Cardiac muscle cell (in vitro differentiated cells and primary cell): Measurements from ENCODE around the gene ITIH5. TPM values are rescaled to one million over a fixed set of nuclear protein-coding genes. Genes with fewer than 3 reads are reported as not detected.
A peak's percentile ranks its signal among the peaks of the same experiment; 100 is the strongest.

Source experiments
- DNase-seq, 2 donors: peaks; one replicate each; pipeline versions ENCODE4 v3.0.0 to v3.0.0-alpha.2; 2010 to 2017; ENCODE audit warnings: low read depth in 1 of 2, low spot score in 1 of 2
- H3K27ac ChIP-seq: fragments of 200-600 bp; sonication (generic); 2 replicates; pipeline ENCODE4 v1.5.1; 2016
- H3K27me3 ChIP-seq: fragments of 200-600 bp; sonication (generic); 2 replicates; pipeline ENCODE4 v1.6.0; 2016; ENCODE audit warnings: control low read depth
- H3K36me3 ChIP-seq: fragments of 200-600 bp; sonication (generic); 2 replicates; pipeline ENCODE4 v1.5.1; 2016; ENCODE audit warnings: control low read depth
- H3K4me1 ChIP-seq: fragments of 200-600 bp; sonication (generic); 2 replicates; pipeline ENCODE4 v1.8.1; 2017; ENCODE audit warnings: low read depth, mild to moderate bottlenecking, mixed run types
- H3K4me3 ChIP-seq: fragments of 200-600 bp; sonication (generic); 2 replicates; pipeline ENCODE4 v1.5.1; 2016; ENCODE audit warnings: mild to moderate bottlenecking
- H3K9me3 ChIP-seq: fragments of 200-600 bp; sonication (generic); 2 replicates; pipeline ENCODE4 v1.5.1; 2017; ENCODE audit warnings: low read depth, mild to moderate bottlenecking, control low read depth
- polyA plus RNA-seq: library from polyadenylated mRNA; unstranded; fragments of >200 nt; fragmentation: Nextera tagmentation; extraction: Ambion mirVana; gene quantifications from 2 replicates; pipeline ENCODE4 v1.2.1, GENCODE V29; 2016
- total RNA-seq: library from RNA; depleted of rRNA; stranded (reverse); fragments of >200 nt; gene quantifications from 2 replicates; pipeline ENCODE4 v1.2.3, GENCODE V29; 2016
- TF ChIP-seq, protein P1 (sequence below): IDR thresholded peaks from 2 replicates; pipeline ENCODE4 v1.5.1; 2012; ENCODE audit warnings: low read depth, mild to moderate bottlenecking, low read length

Gene ITIH5
- total and polyA plus RNA-seq, 2 experiments from 2014 or later: 0.11 to 0.60 TPM

DNA sequence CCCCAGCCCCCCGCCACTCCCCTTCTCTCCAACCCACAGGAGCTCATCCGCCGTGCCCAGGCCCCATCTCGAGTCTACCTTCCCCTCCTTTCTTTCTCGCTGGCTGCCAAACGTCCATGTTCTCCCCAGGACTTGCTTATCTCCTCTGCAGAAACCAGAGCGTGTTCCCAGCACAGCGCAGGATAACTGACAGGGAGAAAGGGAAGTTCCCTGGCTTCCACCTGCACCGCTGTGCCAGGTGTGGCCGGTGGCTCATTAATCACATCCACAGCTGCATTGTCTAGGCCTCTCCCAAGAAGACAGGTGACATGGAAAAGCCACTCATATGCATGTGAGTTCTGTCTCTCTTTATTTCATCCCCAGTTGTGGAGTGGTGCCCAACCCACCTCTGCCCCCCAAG lies 113.2 kb downstream of the ITIH5 start:
- no peaks in the 10 kb centered on the region for H3K27me3 ChIP-seq
- H3K4me1 ChIP-seq: no peaks in the 10 kb centered on the region
- no peaks in the 10 kb centered on the region for H3K9me3 ChIP-seq
- H3K4me3 ChIP-seq: no peak overlapping the region
- no peak overlapping the region for H3K27ac ChIP-seq
- DNase-seq: no peak
- no peaks in the 10 kb centered on the region for H3K36me3 ChIP-seq
- TF ChIP-seq, protein P1, sequence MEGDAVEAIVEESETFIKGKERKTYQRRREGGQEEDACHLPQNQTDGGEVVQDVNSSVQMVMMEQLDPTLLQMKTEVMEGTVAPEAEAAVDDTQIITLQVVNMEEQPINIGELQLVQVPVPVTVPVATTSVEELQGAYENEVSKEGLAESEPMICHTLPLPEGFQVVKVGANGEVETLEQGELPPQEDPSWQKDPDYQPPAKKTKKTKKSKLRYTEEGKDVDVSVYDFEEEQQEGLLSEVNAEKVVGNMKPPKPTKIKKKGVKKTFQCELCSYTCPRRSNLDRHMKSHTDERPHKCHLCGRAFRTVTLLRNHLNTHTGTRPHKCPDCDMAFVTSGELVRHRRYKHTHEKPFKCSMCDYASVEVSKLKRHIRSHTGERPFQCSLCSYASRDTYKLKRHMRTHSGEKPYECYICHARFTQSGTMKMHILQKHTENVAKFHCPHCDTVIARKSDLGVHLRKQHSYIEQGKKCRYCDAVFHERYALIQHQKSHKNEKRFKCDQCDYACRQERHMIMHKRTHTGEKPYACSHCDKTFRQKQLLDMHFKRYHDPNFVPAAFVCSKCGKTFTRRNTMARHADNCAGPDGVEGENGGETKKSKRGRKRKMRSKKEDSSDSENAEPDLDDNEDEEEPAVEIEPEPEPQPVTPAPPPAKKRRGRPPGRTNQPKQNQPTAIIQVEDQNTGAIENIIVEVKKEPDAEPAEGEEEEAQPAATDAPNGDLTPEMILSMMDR: no peak

DNA sequence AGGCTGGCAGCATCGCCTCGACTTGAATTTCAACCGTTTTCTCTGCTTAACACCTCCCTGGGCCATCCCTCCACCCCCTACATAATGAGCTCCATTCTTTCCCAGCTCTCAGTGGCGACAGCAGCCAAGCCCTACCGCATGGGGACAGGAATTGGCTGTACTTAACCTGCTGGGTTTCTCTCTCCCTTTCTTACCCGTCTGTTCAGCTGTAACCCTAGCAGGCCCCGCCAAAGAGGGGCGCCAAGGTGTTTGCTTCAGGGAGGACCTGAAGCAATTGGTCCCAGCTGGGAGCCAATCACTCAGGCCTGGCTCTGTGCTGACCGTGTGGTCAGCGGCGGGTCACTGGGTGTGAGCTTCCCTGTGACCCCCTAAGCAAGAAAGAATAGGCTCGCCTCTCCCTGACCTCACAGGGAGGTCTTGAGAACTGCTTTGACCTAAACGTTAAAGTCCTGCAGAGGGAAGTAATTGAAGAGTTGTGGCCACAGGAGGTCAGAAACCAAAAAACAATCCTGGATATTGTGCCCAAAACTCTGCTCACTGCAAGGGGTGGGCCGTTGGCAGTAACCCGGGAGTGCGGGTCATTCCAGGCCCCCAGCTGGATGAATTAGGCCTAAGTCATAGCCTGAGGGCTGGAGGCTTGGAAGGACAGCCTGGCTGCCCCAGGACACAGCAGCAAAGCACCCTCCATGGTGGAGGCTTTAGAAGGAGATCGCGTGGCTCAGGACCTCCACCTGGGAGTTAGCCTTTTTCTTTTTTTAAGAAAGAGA lies 114.6 kb downstream of the ITIH5 start:
- Histone ChIP-seq H3K9me3 (no peaks in the 10 kb centered on the region), H3K4me1 (no peaks in the 10 kb centered on the region), H3K36me3 (no peaks in the 10 kb centered on the region), H3K4me3 (no peak overlapping the region), H3K27ac (no peak overlapping the region), H3K27me3 (no peaks in the 10 kb centered on the region)
- peak in 1 of 2 donors; percentile 48 for DNase-seq
- TF ChIP-seq, protein P1: no peak

DNA sequence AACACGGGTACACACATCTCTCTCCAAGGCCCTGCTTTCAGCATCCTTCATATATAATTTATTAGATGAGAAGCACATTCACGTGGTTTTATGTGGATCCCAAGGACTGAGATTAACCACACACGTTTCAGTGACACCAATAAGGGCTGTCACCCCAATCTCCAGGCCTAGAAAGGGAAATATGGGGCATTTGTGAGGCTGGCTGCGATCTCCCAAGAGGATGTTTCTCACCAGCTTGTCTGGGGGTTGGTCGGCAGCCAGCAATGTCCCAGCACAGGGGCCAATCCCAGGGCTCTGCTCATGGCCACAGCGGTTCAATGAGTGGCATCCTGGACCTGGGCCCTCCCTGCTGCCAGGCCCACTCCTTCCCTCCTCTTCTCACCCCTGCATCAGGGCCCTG lies 115.5 kb downstream of the ITIH5 start:
- H3K36me3 ChIP-seq: no peaks in the 10 kb centered on the region
- no peak for DNase-seq
- H3K27ac ChIP-seq: no peak overlapping the region
- TF ChIP-seq, protein P1: no peak
- no peak overlapping the region for H3K4me3 ChIP-seq
- H3K27me3 ChIP-seq: no peaks in the 10 kb centered on the region
- no peaks in the 10 kb centered on the region for H3K4me1 ChIP-seq
- no peaks in the 10 kb centered on the region for H3K9me3 ChIP-seq

DNA sequence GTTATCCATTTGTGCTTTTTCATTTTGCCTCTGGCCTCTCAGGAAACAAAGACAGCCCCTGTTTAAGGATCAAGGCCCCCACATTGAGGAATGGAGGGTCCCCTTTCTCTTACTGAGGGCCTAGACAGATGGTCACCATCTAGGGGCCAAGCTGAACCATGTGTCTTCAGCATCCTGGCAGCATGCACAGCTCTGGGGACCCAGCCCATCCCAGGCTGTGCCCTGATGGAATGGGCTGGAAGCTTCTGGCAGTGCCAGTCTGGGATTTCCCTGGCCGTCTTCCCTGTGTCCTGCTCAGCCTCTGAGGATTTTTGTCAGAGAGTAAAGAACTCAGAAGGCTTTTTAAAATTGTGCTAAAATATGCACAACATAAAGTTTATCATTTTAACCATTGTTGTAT lies 116.8 kb downstream of the ITIH5 start:
- Histone ChIP-seq H3K9me3 (no peaks in the 10 kb centered on the region), H3K36me3 (no peaks in the 10 kb centered on the region), H3K27me3 (no peaks in the 10 kb centered on the region), H3K4me3 (no peak overlapping the region), H3K4me1 (no peaks in the 10 kb centered on the region), H3K27ac (no peak overlapping the region)
- DNase-seq: no peak
- TF ChIP-seq, protein P1: no peak

DNA sequence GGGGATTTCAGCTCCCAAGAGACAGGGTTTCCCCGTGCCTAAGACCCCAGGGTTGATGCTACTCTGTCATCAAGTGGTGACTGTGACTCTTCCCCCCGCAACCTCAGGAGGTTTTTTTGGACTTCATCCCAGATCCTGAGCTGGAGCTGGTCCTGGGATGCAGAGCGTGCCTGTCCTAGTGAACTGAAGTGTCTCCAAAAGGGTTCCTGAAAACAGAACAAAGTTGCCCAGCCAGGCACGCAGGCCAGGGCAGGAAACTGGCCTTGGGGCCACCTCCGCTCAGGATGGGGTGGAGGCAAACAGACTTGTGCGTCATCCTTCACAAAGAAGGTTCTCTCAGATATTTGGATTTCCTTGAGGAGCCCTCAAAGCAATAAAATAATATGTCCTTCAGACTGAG lies 118.9 kb downstream of the ITIH5 start:
- no peaks in the 10 kb centered on the region for H3K9me3 ChIP-seq
- no peaks in the 10 kb centered on the region for H3K27me3 ChIP-seq
- H3K4me3 ChIP-seq: no peak overlapping the region
- no peaks in the 10 kb centered on the region for H3K4me1 ChIP-seq
- H3K27ac ChIP-seq: no peak overlapping the region
- peak in 1 of 2 donors; percentile 38 for DNase-seq
- H3K36me3 ChIP-seq: no peaks in the 10 kb centered on the region
- TF ChIP-seq, protein P1: no peak
